Measurements from ENCODE around the gene DUSP1.

Gene DUSP1

DNA sequence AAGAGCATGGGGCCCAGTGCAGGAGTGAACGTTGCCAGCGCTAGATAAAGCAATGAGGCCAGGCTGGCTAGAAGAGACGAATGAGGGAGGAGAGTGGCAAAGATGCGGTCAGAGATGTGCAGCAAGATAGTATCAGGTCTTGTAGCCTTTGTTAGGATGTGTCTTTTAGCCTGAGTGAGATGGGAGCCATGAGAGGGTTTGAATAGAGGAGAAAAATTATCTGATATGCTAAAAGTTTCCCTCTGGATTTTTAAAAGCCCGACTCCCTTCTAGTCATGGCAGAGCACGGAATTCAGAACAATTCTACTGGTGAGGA is 12.2 kb downstream of the DUSP1 start:
- DNase-seq (ENCODE audit: extremely low spot score): no peak
- ChIA-PET CTCF (interaction anchor here (0.6 kb wide), 1 partner anchor 17 kb away, joined by 3 read pairs; no protein-coding TSS in a partner anchor), POLR2A (interaction anchor here (2.2 kb wide), 1 partner anchor 11 kb away, joined by 5 read pairs; no protein-coding TSS in a partner anchor)
- TF ChIP-seq HDGF (IDR thresholded peaks at IDR 0.05; ENCODE audit: borderline replicate concordance) (no peak), SP1 (IDR thresholded peaks at IDR 0.05) (no peak), LEF1 (IDR thresholded peaks at IDR 0.05; ENCODE audit: borderline replicate concordance) (no peak), BHLHE40 (IDR thresholded peaks at IDR 0.05; ENCODE audit: borderline replicate concordance) (no peak), ARNT (IDR thresholded peaks at IDR 0.05) (no peak), L3MBTL2 (conservative IDR thresholded peaks at IDR 0.05) (no peak)

DNA sequence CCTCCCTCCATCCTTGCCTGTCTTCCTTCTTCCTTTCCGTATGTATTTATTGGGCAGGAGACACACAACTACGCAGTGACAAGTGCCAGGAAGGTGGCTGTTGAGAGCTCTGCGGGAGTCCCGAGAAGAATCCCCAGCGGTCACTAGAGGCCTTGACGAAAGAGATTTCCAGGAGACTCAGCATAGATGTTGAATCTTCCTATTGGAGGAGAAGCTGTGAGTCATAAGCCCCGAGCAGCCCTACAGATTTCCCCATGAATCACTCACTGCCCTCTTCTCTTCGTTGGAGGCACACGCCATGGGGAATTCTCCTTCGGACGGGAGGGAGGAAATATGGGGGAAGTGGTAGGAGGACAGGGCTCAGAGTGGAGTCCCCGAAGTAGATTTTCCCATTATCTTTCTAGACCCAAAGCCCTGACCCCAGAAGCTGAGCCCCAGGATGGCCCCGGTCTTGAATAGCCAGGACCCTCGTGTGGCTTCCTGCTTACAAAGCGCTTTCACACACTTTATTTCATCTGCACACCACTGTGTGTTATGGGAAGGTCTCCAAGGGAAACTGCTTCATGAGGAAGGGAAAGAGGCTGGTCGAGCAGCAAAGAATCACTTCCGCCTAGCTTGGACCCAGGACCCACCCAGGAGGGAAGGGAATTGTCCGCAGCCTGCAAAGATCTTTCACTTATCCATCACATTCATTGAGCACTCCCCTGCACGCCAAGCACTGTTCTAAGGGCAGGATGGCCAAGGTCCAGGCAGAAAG is 12.7 kb downstream of the DUSP1 start:
- TF ChIP-seq FOXA1 (IDR thresholded peaks at IDR 0.05) (no peak), CTBP1 (IDR thresholded peaks at IDR 0.05; ENCODE audit: borderline replicate concordance) (no peak), NFRKB (IDR thresholded peaks at IDR 0.05) (no peak), SP1 (IDR thresholded peaks at IDR 0.05) (no peak), SUZ12 (IDR thresholded peaks at IDR 0.05) (no peak)
- ChIA-PET POLR2A (interaction anchor here (1.1 to 2.2 kb wide), 2 partner anchors 12 to 13 kb away, joined by 4 to 5 read pairs; no protein-coding TSS in a partner anchor), CTCF (interaction anchor here (0.6 to 1.0 kb wide), 3 partner anchors 14 to 41 kb away, joined by 3 to 4 read pairs (median 3); no protein-coding TSS in a partner anchor)
- DNase-seq (ENCODE audit: extremely low spot score): no peak

DNA sequence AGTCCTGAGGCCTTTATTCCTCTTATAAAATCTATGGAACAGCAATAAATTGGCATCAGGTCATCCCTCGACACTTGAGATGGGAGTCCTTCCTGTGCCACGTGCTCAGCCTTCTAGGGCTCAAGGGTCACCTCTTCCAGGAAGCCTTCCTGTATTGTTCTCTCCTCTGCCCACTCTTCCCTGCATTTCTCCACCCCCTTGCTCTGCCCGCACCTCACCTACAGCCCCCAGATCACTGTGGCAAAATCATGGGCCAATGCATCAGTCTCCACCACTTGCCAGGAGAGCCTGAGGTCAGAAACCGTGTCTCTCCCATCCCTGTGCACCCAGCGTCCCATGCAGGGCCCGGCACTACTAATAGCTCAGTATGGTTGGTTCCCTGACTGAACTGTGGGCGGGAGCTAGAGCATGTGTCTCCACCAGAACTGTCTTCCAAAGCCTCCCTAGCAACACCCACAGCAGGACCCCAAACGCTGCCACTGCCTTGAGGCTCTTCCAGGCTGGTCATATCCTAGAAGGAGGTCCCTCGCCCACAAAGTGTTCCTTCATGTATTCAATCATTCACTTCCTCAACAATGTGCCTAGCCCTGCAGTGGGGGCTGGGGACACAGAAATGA is 13.5 kb downstream of the DUSP1 start:
- CTCF ChIA-PET: interaction anchor here (0.7 to 1.0 kb wide), 2 partner anchors 14 to 40 kb away, joined by 3 to 4 read pairs; no protein-coding TSS in a partner anchor
- POLR2A ChIA-PET: interaction anchor here (0.6 to 2.2 kb wide), 3 partner anchors 13 to 26 kb away, joined by 3 to 5 read pairs (median 4); no protein-coding TSS in a partner anchor
- TF ChIP-seq SUZ12 (IDR thresholded peaks at IDR 0.05) (no peak), CTBP1 (IDR thresholded peaks at IDR 0.05; ENCODE audit: borderline replicate concordance) (no peak), FOXM1 (IDR thresholded peaks at IDR 0.05; ENCODE audit: borderline replicate concordance) (no peak), FOXK2 (IDR thresholded peaks at IDR 0.05) (no peak), HDGF (IDR thresholded peaks at IDR 0.05; ENCODE audit: borderline replicate concordance) (no peak), L3MBTL2 (conservative IDR thresholded peaks at IDR 0.05) (no peak), LEF1 (IDR thresholded peaks at IDR 0.05; ENCODE audit: borderline replicate concordance) (no peak), NFRKB (IDR thresholded peaks at IDR 0.05) (no peak), TARDBP (IDR thresholded peaks at IDR 0.05) (no peak), ELF4 (IDR thresholded peaks at IDR 0.05) (no peak), ARNT (IDR thresholded peaks at IDR 0.05) (no peak), BHLHE40 (IDR thresholded peaks at IDR 0.05; ENCODE audit: borderline replicate concordance) (no peak), SP1 (IDR thresholded peaks at IDR 0.05) (no peak), ZNF384 (IDR thresholded peaks at IDR 0.05) (no peak), FOXA1 (IDR thresholded peaks at IDR 0.05) (no peak)
- TF ChIP-seq, protein P1, sequence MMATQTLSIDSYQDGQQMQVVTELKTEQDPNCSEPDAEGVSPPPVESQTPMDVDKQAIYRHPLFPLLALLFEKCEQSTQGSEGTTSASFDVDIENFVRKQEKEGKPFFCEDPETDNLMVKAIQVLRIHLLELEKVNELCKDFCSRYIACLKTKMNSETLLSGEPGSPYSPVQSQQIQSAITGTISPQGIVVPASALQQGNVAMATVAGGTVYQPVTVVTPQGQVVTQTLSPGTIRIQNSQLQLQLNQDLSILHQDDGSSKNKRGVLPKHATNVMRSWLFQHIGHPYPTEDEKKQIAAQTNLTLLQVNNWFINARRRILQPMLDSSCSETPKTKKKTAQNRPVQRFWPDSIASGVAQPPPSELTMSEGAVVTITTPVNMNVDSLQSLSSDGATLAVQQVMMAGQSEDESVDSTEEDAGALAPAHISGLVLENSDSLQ (IDR thresholded peaks at IDR 0.05): no peak
- no peak for DNase-seq (ENCODE audit: extremely low spot score)

DNA sequence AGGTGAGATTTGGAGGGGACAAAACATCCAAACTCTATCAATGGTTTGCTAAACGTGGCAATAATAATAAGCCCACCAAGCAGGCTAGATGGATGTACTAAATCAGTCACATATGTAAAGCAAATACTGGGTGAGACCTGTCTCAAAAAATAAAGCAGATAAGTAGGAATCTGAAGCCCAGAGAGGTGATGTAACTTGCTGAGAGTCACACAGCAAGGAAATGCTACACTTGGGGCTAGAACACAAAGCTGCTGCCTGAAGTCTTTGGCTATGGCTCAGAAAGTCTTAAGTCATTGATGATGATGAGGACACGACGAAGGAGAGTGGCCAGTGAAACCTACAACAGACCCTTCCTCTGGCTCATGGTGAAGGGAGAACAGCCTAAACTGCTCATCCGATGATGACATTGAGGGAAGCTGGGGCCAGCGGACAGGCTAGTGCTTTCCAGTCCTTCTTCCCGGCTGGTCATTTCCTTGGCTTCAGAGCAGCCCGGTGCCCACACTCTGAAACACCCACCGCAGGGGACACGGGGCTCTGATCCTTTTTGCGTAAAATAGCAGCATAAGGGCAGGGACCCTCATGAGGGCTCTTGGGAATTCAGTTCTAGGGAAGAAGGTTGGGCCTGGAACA is 14.1 kb downstream of the DUSP1 start:
- POLR2A ChIA-PET: interaction anchor here (0.6 to 2.2 kb wide), 2 partner anchors 13 to 25 kb away, joined by 3 to 5 read pairs; no protein-coding TSS in a partner anchor
- no peak for TF ChIP-seq L3MBTL2 (conservative IDR thresholded peaks at IDR 0.05)
- no peak for TF ChIP-seq ELF4 (IDR thresholded peaks at IDR 0.05)
- no peak for TF ChIP-seq SUZ12 (IDR thresholded peaks at IDR 0.05)
- no peak for TF ChIP-seq ARNT (IDR thresholded peaks at IDR 0.05)
- TF ChIP-seq BHLHE40 (IDR thresholded peaks at IDR 0.05; ENCODE audit: borderline replicate concordance): no peak
- TF ChIP-seq CTBP1 (IDR thresholded peaks at IDR 0.05; ENCODE audit: borderline replicate concordance): no peak
- no peak for TF ChIP-seq FOXM1 (IDR thresholded peaks at IDR 0.05; ENCODE audit: borderline replicate concordance)
- CTCF ChIA-PET: no interaction called here
- DNase-seq (ENCODE audit: extremely low spot score): no peak

DNA sequence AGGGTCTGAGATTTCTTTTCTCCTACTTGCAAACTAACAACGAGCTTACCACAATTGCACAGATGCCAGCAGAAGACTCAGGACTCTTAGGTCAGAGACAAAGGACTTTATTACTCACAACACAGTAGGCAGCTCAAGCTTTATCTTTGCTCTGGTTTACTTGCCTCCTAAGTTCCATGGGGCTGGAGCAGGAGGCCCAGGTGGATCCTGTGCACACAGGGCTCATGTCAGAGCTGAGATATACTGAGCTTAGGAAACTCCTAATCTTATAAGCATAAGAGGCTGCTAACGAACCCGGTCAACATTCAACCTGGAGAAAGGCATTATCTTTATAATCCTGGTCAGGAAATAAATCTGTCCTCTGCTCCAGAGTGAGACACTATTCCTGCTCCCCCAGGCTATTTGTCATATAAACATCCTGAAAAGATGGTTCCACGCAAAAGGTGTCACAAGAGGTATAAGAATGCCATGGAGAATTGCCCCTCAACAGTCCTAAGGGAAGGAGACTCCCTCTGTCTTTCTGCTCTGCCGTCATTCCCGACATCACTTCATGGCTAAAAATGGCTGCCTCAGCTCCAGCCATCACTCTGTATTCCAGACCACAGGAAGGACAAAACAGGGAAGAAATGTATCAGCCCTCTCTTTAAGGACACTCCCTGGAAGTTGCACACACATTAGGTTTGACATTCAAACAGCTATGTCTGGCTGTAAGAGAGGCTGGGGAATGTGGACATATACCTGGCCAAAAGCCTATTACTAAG is 16.2 kb downstream of the DUSP1 start:
- ChIA-PET POLR2A (interaction anchor here (1.2 to 1.7 kb wide), 2 partner anchors 10 to 17 kb away, joined by 5 to 7 read pairs; no protein-coding TSS in a partner anchor), CTCF (interaction anchor here (0.6 to 2.1 kb wide), 3 partner anchors 16 to 198 kb away, joined by 3 to 7 read pairs (median 6); partner anchors contain the start of gene DUSP1)
- no peak for TF ChIP-seq ELF4 (IDR thresholded peaks at IDR 0.05)
- no peak for TF ChIP-seq ARNT (IDR thresholded peaks at IDR 0.05)
- TF ChIP-seq ZNF384 (IDR thresholded peaks at IDR 0.05): no peak
- TF ChIP-seq HDGF (IDR thresholded peaks at IDR 0.05; ENCODE audit: borderline replicate concordance): no peak
- no peak for TF ChIP-seq SUZ12 (IDR thresholded peaks at IDR 0.05)
- TF ChIP-seq FOXK2 (IDR thresholded peaks at IDR 0.05): no peak
- no peak for TF ChIP-seq FOXA1 (IDR thresholded peaks at IDR 0.05)
- no peak for TF ChIP-seq L3MBTL2 (conservative IDR thresholded peaks at IDR 0.05)
- TF ChIP-seq, protein P1 (IDR thresholded peaks at IDR 0.05): no peak
- TF ChIP-seq FOXM1 (IDR thresholded peaks at IDR 0.05; ENCODE audit: borderline replicate concordance): no peak
- TF ChIP-seq TARDBP (IDR thresholded peaks at IDR 0.05): no peak
- no peak for TF ChIP-seq NFRKB (IDR thresholded peaks at IDR 0.05)
- DNase-seq (ENCODE audit: extremely low spot score): no peak

DNA sequence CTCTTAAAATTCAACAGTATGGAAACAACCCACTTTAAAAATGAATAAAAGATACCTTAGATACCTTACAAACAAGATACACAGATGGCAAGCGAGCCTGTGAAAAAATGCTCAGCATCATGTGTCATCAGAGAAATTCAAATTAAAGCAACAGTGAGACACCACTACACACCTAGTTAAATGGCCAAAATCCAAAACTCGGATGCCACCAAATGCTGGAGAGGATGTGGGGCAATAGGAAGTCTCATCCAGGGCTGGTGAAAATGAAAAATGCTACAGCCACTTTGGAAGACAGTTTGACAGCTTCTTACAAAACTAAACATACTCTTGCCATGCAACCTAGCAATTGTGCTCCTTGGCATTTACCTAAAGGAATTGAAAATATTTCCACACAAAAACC is 17.9 kb downstream of the DUSP1 start:
- POLR2A ChIA-PET: no interaction called here
- TF ChIP-seq FOXA1 (IDR thresholded peaks at IDR 0.05) (no peak), TARDBP (IDR thresholded peaks at IDR 0.05) (no peak), FOXM1 (IDR thresholded peaks at IDR 0.05; ENCODE audit: borderline replicate concordance) (no peak), LEF1 (IDR thresholded peaks at IDR 0.05; ENCODE audit: borderline replicate concordance) (no peak), SP1 (IDR thresholded peaks at IDR 0.05) (no peak), ELF4 (IDR thresholded peaks at IDR 0.05) (no peak), SUZ12 (IDR thresholded peaks at IDR 0.05) (no peak)
- CTCF ChIA-PET: no interaction called here
- DNase-seq (ENCODE audit: extremely low spot score): no peak

All from HEK293T (cell line).